Pulmonary artery endothelial cell (primary cell): ENCODE data around the gene GALNT14. TPM values are rescaled to one million over a fixed set of nuclear protein-coding genes. Genes with fewer than 3 reads are reported as not detected.

Experiments used
- DNase-seq: peaks from one replicate; pipeline ENCODE4 v3.0.0-alpha.2; 2011; ENCODE audit warnings: low read depth, low spot score
- total RNA-seq: library from RNA; depleted of rRNA; stranded (reverse); fragments of >200 nt; gene quantifications from 2 replicates; pipeline ENCODE4 v1.2.3, GENCODE V29; 2014

Gene GALNT14
- total RNA-seq, 1 donor from 2014 or later: not detected

DNA sequence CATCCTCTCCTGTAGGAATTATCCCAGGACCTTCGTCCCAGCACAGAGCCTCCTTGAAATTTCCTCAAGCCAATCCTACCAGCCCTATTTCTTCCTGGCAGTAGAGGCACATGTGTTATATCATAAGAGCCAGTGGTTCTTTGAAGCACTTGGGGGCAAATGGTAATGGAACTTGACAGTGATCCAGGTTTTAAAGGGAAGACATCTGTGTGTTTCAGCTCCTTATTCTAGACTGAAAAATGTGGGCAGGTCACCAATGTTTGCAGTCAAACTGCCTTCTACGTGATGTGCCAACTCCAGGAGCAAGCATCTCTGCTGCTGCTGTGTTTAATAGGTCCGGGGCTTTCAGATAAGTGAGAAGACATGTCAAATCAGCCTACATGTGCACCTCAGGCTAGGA lies 157.1 kb downstream of the GALNT14 start:
- DNase-seq: no peak

DNA sequence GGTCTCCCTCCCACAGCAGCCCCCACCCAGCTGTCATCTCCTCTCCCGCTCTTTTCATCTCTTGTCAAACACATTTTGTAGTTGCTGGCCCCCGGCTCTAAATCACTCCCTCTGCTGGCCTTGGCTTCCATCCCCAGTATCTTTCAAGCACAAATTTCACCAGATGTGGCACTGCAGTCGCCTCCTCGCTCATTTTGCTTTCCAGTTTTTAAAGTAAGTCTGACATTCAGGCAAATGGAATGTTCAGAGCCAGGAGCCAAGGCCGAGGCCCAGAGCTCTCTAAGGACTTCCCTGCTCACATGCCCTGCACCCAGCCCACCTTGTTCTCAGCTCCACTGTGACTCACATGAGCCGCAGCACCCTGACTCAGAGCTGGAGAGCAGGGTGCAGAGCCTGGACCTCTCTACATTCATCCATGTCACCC lies 158.4 kb downstream of the GALNT14 start:
- DNase-seq: no peak

DNA sequence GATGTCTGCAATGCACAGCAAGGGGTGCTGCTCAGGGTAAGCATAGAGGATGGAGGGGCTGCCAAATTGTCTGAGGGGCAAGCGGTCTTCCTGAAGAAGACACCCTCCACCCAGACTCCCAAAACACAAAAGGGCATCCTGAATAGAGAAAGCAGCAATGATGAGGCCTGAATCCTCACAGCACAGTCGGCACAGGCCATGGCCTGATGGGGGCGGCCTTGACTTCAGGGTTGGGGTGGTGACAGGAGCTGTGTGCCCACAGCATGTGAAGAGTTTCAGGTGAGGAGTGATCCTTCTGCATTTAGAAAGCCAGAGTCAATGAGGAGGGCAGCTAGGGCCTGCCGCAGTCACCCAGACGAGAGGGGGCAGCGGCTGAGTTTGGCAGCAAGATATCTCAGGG lies 159.4 kb downstream of the GALNT14 start:
- no peak for DNase-seq

DNA sequence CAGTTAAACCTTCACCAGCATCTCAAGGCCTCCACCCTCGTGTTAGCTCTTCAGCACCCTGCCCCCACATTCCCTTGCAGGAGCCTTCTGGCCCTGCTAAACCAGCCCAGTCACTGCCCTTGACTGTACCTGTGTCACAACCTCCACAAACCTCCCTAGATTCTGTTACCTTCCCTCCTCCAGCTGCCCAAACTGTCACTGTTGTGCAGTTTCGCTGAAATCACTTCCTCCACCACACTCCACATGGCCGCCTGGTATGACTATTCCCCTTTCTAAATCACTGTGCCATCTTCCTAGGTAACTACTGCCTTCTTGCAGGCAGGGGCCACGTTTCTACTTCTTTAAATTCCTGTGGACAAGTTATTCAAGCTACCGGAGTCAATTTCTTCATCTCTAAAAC lies 160.2 kb downstream of the GALNT14 start:
- DNase-seq: no peak

GRCh38 chr2:30975156-30975555 lies 163.1 kb downstream of the GALNT14 start:
- DNase-seq: no peak

DNA sequence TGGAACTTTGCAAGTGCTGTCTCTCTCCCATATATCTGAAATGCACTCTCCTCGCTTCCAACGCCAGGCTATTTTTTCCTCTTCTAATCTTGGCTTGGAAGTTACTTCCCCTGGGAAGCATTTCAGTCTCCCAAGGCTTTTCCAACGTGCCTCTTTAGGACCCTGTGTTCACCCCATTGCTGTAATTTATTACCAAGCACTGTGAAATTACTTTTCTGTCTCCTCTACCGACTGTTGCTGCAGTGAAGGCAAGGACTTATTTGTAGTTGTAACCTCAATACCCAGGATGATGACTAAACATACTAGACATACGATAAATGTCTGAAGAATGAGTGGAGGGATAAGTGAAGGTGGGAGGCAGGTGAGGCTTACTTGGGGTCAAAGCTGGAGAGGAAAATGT lies 163.7 kb downstream of the GALNT14 start:
- DNase-seq: no peak

- no peak for DNase-seq
These were observed 164.1 kb downstream of the GALNT14 start for GRCh38 chr2:30974092-30974491.

- no peak for DNase-seq
These were observed 166.8 kb downstream of the GALNT14 start for GRCh38 chr2:30971231-30972025.

DNA sequence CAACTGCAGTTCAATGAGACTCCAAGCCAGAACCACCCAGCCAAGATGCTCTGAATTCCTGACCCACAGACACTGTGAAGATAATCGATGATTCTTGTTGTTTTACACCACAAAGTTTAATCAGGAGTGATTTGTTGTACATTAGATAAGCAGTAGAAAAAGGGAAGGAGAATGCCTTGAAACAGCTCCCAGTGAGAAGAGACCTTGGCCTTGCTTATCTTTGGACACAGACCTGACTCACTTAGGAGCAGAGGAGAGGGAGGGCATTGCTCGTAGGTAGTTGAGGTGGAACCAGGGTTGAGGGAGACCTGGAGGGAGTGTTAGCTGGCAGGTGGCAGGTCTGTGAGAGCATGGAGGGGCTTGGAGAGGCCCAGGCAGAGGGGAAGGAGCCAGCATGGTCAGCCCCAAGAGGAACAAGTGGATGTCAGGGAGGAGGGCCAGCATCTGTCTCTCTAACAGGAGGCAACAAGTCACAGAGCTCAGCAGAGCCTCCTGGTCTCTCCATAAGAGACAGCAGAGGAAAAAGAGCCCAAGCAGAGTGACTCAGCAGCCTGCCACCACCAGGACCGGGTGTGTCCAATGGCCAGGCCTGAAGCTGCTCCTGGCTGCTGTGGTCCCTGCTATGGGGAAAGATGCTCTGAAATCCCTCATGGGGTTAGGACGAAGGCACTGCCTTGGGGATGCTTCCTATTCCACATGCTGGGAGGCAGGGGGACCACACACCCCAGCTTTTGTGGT lies 169.4 kb downstream of the GALNT14 start:
- no peak for DNase-seq

DNA sequence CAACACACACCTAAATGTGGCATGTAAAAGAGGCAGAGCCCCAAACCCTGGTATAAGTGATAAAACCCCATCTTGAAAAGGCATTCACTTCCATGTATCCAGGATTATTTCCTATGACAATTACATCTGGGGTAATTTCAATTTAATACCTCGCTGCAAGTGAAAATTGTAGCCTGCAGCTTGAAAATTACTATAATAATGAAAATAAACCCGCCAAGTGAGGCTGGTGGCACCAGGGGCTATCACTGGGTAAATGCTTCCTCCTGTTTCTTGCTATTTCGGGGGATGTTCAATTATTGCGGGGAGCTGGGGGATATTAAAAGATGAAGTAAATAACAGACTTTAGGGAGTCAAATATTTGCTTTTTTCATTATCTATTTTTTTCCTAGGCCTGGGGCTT lies 171.5 kb downstream of the GALNT14 start:
- DNase-seq: no peak

- DNase-seq: no peak
These were observed 173.2 kb downstream of the GALNT14 start for GRCh38 chr2:30965022-30965531.

DNA sequence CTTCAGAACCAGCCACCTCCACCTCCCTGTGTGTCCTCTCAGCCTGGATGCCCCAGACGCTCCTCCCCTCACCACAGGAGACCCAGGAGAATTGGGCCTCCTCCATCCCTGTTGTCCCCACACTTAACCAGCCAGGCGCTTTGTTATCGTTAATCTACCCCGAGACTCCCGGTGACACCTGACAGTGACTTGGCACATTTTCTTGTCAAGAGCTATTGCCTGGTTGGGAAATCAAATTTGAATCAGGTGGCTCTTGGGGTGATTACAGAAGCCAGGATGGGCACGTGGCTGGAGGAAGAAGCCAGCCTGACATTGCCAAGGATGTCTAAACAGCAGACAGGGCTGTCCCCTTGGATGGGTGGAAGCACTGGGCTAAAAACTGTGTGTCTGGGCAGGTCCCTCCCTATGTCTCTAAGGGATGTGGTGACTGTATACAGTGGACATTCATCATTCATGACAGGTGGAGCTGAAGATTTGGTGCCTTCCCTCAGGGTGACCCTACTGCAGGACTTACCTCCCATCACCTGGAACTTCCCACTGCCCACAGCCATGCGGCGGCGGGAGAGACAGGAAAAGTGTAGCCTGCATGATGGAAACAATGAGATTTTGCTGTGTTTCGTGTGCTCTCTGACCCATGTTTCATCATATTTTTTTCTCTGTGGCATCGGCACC lies 173.8 kb downstream of the GALNT14 start:
- no peak for DNase-seq

DNA sequence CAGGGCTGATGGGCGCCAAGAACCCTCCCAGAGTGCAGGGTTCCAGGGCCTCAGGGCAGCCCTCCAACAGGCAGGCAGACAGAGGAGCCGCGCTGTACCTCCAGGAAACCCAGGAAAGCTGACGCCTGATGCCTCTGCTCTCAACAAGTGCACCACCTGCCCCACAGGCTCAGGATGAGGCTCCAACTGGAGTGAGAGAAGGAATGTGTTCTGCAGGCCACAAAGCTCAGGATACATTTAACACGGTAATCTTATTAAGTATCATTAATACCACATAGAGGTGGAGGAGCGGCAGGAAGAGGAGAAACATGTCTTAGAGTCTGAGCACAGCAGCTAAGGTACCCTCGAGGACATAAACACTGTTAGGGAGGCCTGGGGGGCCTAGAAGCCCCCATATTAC lies 175.1 kb downstream of the GALNT14 start:
- no peak for DNase-seq

GRCh38 chr2:30960213-30960612 lies 178.0 kb downstream of the GALNT14 start:
- no peak for DNase-seq

GRCh38 chr2:30959653-30960052 lies 178.6 kb downstream of the GALNT14 start:
- DNase-seq: no peak

GRCh38 chr2:30958918-30959265 lies 179.3 kb downstream of the GALNT14 start:
- no peak for DNase-seq

DNA sequence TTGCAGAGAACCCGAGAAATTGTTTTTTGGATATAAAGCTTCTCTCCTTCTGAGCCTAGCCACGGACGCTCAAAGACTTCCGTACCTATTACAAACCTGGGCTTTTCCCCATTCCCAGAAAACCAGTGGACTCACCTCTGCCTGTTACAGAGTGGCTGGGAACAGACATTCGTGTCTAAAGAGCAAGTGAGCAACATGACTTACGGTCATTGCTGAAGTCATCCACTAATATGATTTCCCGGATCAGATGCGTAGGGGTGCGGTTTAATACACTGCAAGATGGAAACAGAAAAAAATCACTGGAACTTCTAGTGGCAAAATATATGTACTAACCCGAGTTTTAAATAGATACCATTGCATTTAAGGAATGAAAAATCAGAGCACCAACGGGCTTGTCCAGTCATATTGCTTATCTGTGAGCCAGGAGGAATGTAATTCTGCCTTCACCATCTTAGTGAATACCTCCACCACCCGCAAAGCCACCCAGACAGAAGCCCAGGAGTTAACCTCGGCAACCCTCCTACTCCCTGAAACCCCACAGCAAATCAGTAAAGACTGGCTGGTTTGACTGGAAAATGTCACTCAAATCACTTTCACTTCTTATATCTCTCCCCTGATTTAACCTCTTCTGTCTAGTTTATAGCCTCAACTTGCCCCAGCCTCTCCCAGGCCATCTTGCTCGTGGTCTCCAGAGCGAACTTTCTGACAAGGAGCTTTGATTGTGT lies 179.9 kb downstream of the GALNT14 start:
- no peak for DNase-seq

- no peak for DNase-seq
These were observed 180.6 kb downstream of the GALNT14 start for GRCh38 chr2:30957591-30957990.

DNA sequence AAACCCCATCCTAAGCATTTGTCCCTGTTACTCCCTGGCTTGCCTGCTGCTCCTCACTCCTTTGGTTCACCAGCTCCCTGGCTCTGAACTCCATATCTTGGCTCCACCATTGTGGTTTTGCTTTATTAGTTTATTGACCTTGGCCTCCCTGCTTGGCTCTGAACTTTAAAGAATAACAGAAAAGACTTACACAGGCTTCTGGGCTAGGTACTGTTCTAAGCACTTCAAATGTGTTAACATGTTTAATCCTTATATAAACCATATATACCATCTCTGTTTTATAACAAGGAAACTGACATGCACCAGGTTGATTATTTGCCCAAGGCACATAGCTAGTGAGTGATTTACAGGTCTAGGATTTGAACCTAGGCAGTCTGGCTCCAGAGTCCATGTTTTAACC lies 181.2 kb downstream of the GALNT14 start:
- no peak for DNase-seq

DNA sequence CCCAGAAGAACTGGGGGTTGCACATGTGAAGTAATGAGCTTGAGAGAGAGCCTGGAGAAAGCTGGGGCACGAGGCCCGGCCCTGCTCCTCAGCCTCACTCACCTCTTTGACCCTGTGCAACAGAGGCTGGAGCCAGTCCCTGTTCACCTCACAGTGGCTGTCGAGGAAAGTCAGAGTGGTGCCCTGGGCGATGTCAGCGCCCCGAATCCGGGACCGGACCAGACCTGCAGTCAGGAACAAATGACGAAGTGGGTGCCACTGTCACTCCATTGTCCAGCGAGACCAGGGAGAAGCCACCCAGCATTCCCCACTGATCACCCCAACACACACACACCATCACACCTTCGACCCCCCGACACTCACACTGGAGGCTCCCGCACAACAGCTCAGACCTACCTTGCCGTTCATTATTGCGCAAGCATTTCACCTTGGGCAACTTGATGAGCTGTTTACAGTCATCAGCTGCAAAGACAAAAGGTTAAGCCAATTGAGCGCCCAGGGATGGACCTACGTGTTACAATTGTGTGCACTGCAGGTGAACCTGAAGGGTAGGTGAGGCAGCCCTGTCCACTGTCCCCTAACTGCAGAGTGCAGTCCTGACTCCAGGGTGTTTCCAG lies 182.6 kb downstream of the GALNT14 start:
- DNase-seq: no peak

DNA sequence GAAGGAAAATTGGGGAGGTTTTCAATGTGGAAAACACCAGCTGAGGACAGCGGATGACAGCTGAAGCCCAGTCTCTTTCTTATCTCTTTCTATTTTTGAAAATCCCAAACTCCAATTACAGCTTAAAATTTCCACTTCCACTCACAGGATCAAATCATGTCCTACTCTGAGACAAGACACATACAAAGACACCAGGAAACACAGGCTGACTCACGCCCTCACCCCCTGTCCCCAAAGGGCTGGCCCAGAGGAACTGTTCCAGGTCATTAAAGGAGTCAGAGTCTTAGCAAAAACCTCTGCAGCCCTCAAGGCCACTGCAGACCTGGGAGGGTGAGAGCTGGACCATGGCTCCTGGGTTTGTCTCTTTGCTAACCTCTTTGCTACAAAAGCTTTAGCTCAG lies 187.9 kb downstream of the GALNT14 start:
- DNase-seq: no peak
